ENCODE results near the gene KRT31. TPM values are rescaled to one million over a fixed set of nuclear protein-coding genes. Genes with fewer than 3 reads are reported as not detected.

The KRT31 gene
- polyA plus RNA-seq, 1 of the 3 experiments (the other 2 are of a cell fraction) = 0.03 TPM

DNA sequence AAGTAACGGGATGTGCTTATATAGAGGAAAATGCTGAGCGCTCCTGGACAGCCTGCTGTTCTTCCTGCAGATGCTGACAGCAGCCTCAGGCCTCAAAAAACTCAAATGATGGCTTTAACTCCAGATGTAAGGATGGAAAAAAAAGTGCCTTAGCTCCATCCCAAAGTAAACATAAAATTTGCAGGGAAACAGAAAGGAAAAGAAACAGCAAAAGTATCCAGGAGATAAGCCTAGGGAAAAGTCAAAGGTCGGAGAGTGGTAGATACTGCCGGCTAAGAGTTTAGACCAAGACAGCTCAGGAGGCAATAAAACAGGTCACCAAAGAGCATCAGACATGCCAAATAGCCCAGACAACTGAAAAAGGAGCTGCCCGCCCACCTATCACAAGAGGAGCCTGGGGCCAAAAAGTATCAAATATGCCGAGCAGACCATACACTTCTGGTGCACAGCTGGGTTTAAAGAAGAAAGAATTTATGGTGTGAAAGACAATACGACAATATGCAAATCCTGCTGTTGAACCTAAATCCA, 6.9 kb downstream of the KRT31 start (continued):
- TF ChIP-seq, protein P1, sequence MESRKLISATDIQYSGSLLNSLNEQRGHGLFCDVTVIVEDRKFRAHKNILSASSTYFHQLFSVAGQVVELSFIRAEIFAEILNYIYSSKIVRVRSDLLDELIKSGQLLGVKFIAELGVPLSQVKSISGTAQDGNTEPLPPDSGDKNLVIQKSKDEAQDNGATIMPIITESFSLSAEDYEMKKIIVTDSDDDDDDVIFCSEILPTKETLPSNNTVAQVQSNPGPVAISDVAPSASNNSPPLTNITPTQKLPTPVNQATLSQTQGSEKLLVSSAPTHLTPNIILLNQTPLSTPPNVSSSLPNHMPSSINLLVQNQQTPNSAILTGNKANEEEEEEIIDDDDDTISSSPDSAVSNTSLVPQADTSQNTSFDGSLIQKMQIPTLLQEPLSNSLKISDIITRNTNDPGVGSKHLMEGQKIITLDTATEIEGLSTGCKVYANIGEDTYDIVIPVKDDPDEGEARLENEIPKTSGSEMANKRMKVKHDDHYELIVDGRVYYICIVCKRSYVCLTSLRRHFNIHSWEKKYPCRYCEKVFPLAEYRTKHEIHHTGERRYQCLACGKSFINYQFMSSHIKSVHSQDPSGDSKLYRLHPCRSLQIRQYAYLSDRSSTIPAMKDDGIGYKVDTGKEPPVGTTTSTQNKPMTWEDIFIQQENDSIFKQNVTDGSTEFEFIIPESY (IDR thresholded peaks at IDR 0.05; ENCODE audit: borderline replicate concordance, low read depth) = no peak
- TF ChIP-seq, protein P2, sequence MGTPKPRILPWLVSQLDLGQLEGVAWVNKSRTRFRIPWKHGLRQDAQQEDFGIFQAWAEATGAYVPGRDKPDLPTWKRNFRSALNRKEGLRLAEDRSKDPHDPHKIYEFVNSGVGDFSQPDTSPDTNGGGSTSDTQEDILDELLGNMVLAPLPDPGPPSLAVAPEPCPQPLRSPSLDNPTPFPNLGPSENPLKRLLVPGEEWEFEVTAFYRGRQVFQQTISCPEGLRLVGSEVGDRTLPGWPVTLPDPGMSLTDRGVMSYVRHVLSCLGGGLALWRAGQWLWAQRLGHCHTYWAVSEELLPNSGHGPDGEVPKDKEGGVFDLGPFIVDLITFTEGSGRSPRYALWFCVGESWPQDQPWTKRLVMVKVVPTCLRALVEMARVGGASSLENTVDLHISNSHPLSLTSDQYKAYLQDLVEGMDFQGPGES (IDR thresholded peaks at IDR 0.05; ENCODE audit: low read depth, low read length) = no peak
- TF ChIP-seq GATA2 (CRISPR knock-in tag; IDR thresholded peaks at IDR 0.05) (no peak), TEAD4 (IDR thresholded peaks at IDR 0.05; ENCODE audit: borderline replicate concordance, insufficient read depth) (no peak), EP300 (IDR thresholded peaks at IDR 0.05; ENCODE audit: borderline replicate concordance in 1 of 2, low read depth in 1 of 2, low read length in 1 of 2) (no peak), EZH2phosphoT487 (IDR thresholded peaks at IDR 0.05; ENCODE audit: borderline replicate concordance, low read depth) (no peak), GABPA (IDR thresholded peaks at IDR 0.05; ENCODE audit: low read depth) (no peak)

DNA sequence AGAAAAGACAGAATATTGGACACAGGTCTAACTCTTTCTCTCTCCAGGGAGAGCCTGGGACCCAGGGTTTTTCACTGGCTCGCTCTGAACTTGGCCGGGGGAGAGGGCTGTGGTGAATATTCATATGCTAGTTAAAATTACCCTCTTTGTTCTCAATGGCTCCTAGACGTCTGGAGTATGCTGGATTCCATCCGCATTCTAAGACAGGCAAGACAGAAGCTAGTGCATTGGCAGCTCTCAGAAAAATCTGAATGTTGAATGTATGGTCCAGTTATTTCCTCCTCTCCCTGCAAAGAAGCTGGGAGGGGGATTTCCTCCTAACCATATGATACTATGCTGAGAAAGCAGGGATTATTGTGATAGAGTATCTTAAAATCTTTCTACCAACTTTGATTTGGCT, 9.7 kb downstream of the KRT31 start:
- CTCF ChIA-PET = no interaction called here
- WGBS (ENCODE audit: low lambda C conversion rate) = 46% methylated on average over 4 of the region's 4 CpGs
- Histone ChIP-seq H3K4me3 (ENCODE audit: low read depth in 2 of 2, low read length in 1 of 2) (no peak overlapping the region), H3K4me2 (no peak overlapping the region), H2AFZ (ENCODE audit: low read depth) (no peak overlapping the region), H3K27me3 (ENCODE audit: insufficient read depth) (no peaks in the 10 kb centered on the region), H3K9ac (no peak overlapping the region), H4K20me1 (ENCODE audit: insufficient read depth) (no peaks in the 10 kb centered on the region), H3K27ac (ENCODE audit: low read depth in 2 of 2, low read length in 1 of 2) (no peak overlapping the region), H3K36me3 (replicated peaks in 1 of 2; ENCODE audit: control insufficient read depth in 1 of 2, insufficient read depth in 2 of 2, low read length in 1 of 2) (no peaks in the 10 kb centered on the region), H3K9me3 (no peaks in the 10 kb centered on the region), H3K4me1 (ENCODE audit: control insufficient read depth in 1 of 2, insufficient read depth in 2 of 2, low read depth in 1 of 2, low read length in 1 of 2) (peaks cover 0 to 4% of the 10 kb centered on the region in 2 experiments; a peak in 1 of 4 replicates), H3K9me2 (no peaks in the 10 kb centered on the region), H3K79me2 (ENCODE audit: insufficient read depth) (no peaks in the 10 kb centered on the region), H3F3A (replicated peaks; ENCODE audit: insufficient read depth) (no peaks in the 10 kb centered on the region)
- no peak for DNase-seq
- POLR2A ChIA-PET = no interaction called here
- no peak for TF ChIP-seq NFIC (IDR thresholded peaks at IDR 0.05; ENCODE audit: borderline replicate concordance)
- no peak for TF ChIP-seq YY1 (IDR thresholded peaks at IDR 0.05; ENCODE audit: low read depth)
- TF ChIP-seq, protein P3, sequence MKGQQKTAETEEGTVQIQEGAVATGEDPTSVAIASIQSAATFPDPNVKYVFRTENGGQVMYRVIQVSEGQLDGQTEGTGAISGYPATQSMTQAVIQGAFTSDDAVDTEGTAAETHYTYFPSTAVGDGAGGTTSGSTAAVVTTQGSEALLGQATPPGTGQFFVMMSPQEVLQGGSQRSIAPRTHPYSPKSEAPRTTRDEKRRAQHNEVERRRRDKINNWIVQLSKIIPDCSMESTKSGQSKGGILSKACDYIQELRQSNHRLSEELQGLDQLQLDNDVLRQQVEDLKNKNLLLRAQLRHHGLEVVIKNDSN (IDR thresholded peaks at IDR 0.05; ENCODE audit: borderline replicate concordance, low read depth) = no peak
- TF ChIP-seq, protein P2 (IDR thresholded peaks at IDR 0.05; ENCODE audit: low read depth, low read length) = no peak
- TF ChIP-seq SMC3 (IDR thresholded peaks at IDR 0.05; ENCODE audit: low read depth, low read length) = no peak
- TF ChIP-seq ELF1 (IDR thresholded peaks at IDR 0.05) = no peak
- TF ChIP-seq, protein P4, sequence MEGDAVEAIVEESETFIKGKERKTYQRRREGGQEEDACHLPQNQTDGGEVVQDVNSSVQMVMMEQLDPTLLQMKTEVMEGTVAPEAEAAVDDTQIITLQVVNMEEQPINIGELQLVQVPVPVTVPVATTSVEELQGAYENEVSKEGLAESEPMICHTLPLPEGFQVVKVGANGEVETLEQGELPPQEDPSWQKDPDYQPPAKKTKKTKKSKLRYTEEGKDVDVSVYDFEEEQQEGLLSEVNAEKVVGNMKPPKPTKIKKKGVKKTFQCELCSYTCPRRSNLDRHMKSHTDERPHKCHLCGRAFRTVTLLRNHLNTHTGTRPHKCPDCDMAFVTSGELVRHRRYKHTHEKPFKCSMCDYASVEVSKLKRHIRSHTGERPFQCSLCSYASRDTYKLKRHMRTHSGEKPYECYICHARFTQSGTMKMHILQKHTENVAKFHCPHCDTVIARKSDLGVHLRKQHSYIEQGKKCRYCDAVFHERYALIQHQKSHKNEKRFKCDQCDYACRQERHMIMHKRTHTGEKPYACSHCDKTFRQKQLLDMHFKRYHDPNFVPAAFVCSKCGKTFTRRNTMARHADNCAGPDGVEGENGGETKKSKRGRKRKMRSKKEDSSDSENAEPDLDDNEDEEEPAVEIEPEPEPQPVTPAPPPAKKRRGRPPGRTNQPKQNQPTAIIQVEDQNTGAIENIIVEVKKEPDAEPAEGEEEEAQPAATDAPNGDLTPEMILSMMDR (IDR thresholded peaks at IDR 0.05) = no peak
- no peak for TF ChIP-seq RCOR1 (IDR thresholded peaks at IDR 0.05; ENCODE audit: low read length)
- TF ChIP-seq, protein P5, sequence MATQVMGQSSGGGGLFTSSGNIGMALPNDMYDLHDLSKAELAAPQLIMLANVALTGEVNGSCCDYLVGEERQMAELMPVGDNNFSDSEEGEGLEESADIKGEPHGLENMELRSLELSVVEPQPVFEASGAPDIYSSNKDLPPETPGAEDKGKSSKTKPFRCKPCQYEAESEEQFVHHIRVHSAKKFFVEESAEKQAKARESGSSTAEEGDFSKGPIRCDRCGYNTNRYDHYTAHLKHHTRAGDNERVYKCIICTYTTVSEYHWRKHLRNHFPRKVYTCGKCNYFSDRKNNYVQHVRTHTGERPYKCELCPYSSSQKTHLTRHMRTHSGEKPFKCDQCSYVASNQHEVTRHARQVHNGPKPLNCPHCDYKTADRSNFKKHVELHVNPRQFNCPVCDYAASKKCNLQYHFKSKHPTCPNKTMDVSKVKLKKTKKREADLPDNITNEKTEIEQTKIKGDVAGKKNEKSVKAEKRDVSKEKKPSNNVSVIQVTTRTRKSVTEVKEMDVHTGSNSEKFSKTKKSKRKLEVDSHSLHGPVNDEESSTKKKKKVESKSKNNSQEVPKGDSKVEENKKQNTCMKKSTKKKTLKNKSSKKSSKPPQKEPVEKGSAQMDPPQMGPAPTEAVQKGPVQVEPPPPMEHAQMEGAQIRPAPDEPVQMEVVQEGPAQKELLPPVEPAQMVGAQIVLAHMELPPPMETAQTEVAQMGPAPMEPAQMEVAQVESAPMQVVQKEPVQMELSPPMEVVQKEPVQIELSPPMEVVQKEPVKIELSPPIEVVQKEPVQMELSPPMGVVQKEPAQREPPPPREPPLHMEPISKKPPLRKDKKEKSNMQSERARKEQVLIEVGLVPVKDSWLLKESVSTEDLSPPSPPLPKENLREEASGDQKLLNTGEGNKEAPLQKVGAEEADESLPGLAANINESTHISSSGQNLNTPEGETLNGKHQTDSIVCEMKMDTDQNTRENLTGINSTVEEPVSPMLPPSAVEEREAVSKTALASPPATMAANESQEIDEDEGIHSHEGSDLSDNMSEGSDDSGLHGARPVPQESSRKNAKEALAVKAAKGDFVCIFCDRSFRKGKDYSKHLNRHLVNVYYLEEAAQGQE (IDR thresholded peaks at IDR 0.05; ENCODE audit: low read depth, low read length) = no peak
- TF ChIP-seq, protein P6, sequence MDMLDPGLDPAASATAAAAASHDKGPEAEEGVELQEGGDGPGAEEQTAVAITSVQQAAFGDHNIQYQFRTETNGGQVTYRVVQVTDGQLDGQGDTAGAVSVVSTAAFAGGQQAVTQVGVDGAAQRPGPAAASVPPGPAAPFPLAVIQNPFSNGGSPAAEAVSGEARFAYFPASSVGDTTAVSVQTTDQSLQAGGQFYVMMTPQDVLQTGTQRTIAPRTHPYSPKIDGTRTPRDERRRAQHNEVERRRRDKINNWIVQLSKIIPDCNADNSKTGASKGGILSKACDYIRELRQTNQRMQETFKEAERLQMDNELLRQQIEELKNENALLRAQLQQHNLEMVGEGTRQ (IDR thresholded peaks at IDR 0.05; ENCODE audit: borderline replicate concordance, low read depth, low read length) = no peak
- no peak for TF ChIP-seq SIN3A (IDR thresholded peaks at IDR 0.05; ENCODE audit: borderline replicate concordance, low read depth, low read length)
- no peak for TF ChIP-seq JUND (IDR thresholded peaks at IDR 0.05)
- TF ChIP-seq FOSL2 (IDR thresholded peaks at IDR 0.05; ENCODE audit: borderline replicate concordance, low read depth) = no peak
